SK-N-SH (cell line): ENCODE results near the gene CFAP107.

ENCODE experiments used
- GABPA ChIP-seq: IDR thresholded peaks from 2 replicates; pipeline ENCODE4 v1.4.0; 2012; ENCODE audit warnings: low read depth, mild to moderate bottlenecking
- TF ChIP-seq, protein P1 (sequence below): fragments of 200-600 bp; sonication (generic); IDR thresholded peaks from 2 replicates; pipeline ENCODE4 v1.6.1; 2017; ENCODE audit warnings: antibody characterized with exemption, mild to moderate bottlenecking, moderate library complexity
- TF ChIP-seq, protein P2 (sequence below): IDR thresholded peaks from 2 replicates; pipeline ENCODE4 v1.4.0; 2012; ENCODE audit warnings: low read depth, borderline replicate concordance

DNA sequence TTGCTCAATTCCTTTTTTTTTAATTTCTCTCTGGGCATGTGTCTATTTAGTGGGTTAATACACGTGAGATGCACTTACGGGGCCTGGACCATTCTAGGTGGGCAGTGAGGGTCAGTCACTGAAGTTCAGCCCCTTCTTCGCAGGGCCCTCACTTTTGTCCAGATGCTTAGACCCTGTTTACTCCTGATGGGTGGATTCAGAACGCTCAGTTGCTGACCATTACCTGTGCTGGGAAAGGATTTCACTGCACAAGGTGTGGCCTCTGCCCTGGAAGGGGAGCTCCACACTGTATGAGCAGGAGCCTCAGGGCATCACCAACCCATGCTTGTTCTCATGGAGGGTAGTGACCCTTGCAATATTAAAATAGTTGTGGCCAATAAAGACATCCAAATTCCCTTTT, 32.1 kb downstream of the CFAP107 start:
- no peak for TF ChIP-seq GABPA
- TF ChIP-seq, protein P1, sequence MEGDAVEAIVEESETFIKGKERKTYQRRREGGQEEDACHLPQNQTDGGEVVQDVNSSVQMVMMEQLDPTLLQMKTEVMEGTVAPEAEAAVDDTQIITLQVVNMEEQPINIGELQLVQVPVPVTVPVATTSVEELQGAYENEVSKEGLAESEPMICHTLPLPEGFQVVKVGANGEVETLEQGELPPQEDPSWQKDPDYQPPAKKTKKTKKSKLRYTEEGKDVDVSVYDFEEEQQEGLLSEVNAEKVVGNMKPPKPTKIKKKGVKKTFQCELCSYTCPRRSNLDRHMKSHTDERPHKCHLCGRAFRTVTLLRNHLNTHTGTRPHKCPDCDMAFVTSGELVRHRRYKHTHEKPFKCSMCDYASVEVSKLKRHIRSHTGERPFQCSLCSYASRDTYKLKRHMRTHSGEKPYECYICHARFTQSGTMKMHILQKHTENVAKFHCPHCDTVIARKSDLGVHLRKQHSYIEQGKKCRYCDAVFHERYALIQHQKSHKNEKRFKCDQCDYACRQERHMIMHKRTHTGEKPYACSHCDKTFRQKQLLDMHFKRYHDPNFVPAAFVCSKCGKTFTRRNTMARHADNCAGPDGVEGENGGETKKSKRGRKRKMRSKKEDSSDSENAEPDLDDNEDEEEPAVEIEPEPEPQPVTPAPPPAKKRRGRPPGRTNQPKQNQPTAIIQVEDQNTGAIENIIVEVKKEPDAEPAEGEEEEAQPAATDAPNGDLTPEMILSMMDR: no peak
- TF ChIP-seq, protein P2, sequence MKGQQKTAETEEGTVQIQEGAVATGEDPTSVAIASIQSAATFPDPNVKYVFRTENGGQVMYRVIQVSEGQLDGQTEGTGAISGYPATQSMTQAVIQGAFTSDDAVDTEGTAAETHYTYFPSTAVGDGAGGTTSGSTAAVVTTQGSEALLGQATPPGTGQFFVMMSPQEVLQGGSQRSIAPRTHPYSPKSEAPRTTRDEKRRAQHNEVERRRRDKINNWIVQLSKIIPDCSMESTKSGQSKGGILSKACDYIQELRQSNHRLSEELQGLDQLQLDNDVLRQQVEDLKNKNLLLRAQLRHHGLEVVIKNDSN: no peak
